GM10248 (cell line): ENCODE measurements around the gene RAB1B.

Source experiments
- CTCF ChIA-PET: fragments of 300-600 bp; sonication (Branson Sonifier 250); formaldehyde crosslinking; extraction: SDS; loops from one replicate; lab custom pipeline; 2021; ENCODE audit warnings: antibody characterized with exemption; lab: Yijun Ruan, JAX
- POLR2A ChIA-PET: fragments of 350-650 bp; sonication (Branson Sonifier 250); formaldehyde crosslinking; extraction: SDS; loops from one replicate; lab custom pipeline; 2020; ENCODE audit warnings: antibody characterized with exemption; lab: Yijun Ruan, JAX
- DNase-seq: peaks from one replicate; pipeline ENCODE4 v3.0.0; 2012; ENCODE audit errors: extremely low spot score
- CTCF ChIP-seq: IDR thresholded peaks from 2 replicates; pipeline ENCODE4 v1.5.1; 2012; ENCODE audit warnings: mild to moderate bottlenecking, low read depth; ENCODE audit errors: extremely low read depth, missing control alignments, control extremely low read depth

Gene RAB1B

DNA sequence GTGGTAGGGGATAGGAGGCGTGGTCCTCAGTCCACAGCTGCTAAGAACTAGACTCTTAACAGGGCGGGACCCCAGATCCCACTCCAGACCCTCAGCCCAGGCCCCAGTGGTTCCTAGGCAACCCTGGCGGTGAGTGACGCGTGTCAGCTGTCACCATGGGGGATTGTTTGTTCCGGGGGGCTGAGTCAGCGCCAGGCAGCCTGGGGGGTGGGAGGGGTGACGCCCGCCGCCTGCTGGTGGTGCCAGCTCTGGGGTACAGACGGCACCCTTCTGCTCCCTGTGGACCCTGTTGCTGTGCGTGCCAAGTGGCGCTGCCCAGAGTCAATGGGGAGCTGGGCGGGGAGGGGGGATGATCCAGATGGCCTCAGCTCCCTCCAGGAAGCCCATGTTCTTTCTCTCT lies 12.0 kb downstream of the RAB1B start:
- POLR2A ChIA-PET: interaction anchor here (0.5 to 2.8 kb wide), 3 partner anchors 9 to 279 kb away, joined by 4 to 10 read pairs (median 6); partner anchors contain the start of gene YIF1A
- CTCF ChIA-PET: interaction anchor here (0.9 to 10.6 kb wide), 4 partner anchors 17 to 392 kb away, joined by 3 to 92 read pairs (median 3); partner anchors contain the start of gene FIBP
- no peak for TF ChIP-seq CTCF
- DNase-seq: no peak

GRCh38 chr11:66281001-66281400 lies 12.6 kb downstream of the RAB1B start:
- ChIA-PET CTCF (interaction anchor here (0.8 to 10.6 kb wide), 4 partner anchors 11 to 60 kb away, joined by 3 to 92 read pairs (median 3); partner anchors contain the start of gene TMEM151A), POLR2A (interaction anchor here (0.5 to 2.8 kb wide), 3 partner anchors 8 to 280 kb away, joined by 4 to 10 read pairs (median 6); partner anchors contain the start of gene YIF1A)
- no peak for DNase-seq
- no peak for TF ChIP-seq CTCF

DNA sequence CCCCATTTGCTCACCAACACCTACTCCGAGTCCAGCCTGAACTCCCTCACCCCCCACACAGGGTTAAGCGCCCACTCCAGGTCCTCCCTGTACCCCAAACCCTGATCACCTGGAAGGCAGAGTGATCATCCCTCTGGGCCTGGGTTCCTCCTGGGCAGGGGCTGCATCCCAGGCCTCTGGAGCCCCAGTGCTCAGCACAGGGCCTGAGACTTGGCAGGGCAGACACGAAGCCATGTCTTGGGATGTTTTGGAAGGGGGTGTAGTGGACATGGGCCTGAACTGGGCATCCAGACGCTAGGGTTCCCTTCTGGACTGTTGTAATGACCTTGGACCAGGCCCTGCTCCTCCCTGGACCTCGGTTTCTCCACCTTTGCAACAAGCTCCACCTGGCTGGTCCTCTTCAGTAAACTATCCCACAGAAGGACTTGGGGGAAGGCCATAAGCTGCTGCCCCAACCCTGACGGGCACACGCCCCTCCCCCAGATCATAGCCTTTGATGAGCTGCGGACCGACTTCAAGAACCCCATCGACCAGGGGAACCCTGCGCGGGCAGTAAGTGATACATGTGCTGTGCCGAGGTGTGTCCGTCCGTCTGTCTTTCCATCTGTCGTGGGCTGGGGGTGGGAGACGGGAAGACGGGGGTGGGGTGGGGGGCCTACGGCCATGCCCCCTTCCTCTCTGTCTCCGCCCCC lies 13.5 kb downstream of the RAB1B start:
- no peak for DNase-seq
- CTCF ChIA-PET: interaction anchor here (1.0 to 10.6 kb wide), 10 partner anchors 9 to 569 kb away, joined by 3 to 92 read pairs (median 5); partner anchors contain the start of genes FIBP and TMEM151A
- POLR2A ChIA-PET: interaction anchor here (1.7 kb wide), 1 partner anchor 14 kb away, joined by 4 read pairs; no protein-coding TSS in a partner anchor
- no peak for TF ChIP-seq CTCF

- TF ChIP-seq CTCF: peak; percentile 98
- POLR2A ChIA-PET: no interaction called here
- peak; percentile 99 for DNase-seq
- CTCF ChIA-PET: interaction anchor here (0.7 to 10.6 kb wide), 14 partner anchors 8 to 570 kb away, joined by 3 to 92 read pairs (median 4); partner anchors contain the start of genes CD248, FIBP, MUS81 and TMEM151A
Observed at GRCh38 chr11:66282468-66283455, 14.3 kb downstream of the RAB1B start.

GRCh38 chr11:66283461-66284105 lies 15.1 kb downstream of the RAB1B start:
- CTCF ChIA-PET: interaction anchor here (1.0 to 10.6 kb wide), 8 partner anchors 8 to 82 kb away, joined by 3 to 92 read pairs (median 6); partner anchors contain the start of genes CD248 and TMEM151A
- no peak for DNase-seq
- TF ChIP-seq CTCF: no peak
- POLR2A ChIA-PET: no interaction called here
